HepG2 (cell line): ENCODE data around the gene FLVCR1.
"Not testable (repeated sequence)": the region's sequence is repeated elsewhere in the genome, so short reads cannot be mapped to it uniquely, and the experiment has no call there.

Experiments
- EP300 ChIP-seq, 3 experiments: sonication (generic) in 1 of 3; formaldehyde crosslinking in 1 of 3; IDR thresholded peaks; 2 replicates each; pipeline versions ENCODE4 v1.5.1 to v1.6.1; 2011 to 2020; ENCODE audit warnings: low read depth in 2 of 3, low read length in 2 of 3, borderline replicate concordance in 1 of 3, improper control_type of control experiment in 1 of 3, mild to moderate bottlenecking in 1 of 3, missing genetic modification reagents in 1 of 3, moderate library complexity in 1 of 3
- FOXO1 ChIP-seq: sonication (generic); formaldehyde crosslinking; IDR thresholded peaks from 2 replicates; pipeline ENCODE4 v1.4.0; 2020; ENCODE audit warnings: missing genetic modification reagents
- GABPA ChIP-seq, 2 experiments: IDR thresholded peaks; 2 replicates each; pipeline ENCODE4 v1.6.1; 2011 to 2016; ENCODE audit warnings: low read depth in 2 of 2, low read length in 1 of 2, missing biosample characterization in 1 of 2, missing genetic modification characterization in 1 of 2
- GATAD1 ChIP-seq: IDR thresholded peaks from 2 replicates; pipeline ENCODE4 v1.6.1; 2016; ENCODE audit warnings: missing genetic modification reagents, missing compliant biosample characterization
- KAT7 ChIP-seq: IDR thresholded peaks from 2 replicates; pipeline ENCODE4 v1.6.1; 2018; ENCODE audit warnings: borderline replicate concordance, missing compliant biosample characterization
- RCOR2 ChIP-seq: IDR thresholded peaks from 2 replicates; pipeline ENCODE4 v1.6.1; 2016; ENCODE audit warnings: missing biosample characterization, missing genetic modification reagents
- SETDB1 ChIP-seq: sonication (generic); formaldehyde crosslinking; IDR thresholded peaks from 2 replicates; pipeline ENCODE4 v1.5.1; 2020; ENCODE audit warnings: missing genetic modification reagents, mild to moderate bottlenecking, borderline replicate concordance
- ZFP82 ChIP-seq: sonication (generic); formaldehyde crosslinking; IDR thresholded peaks from 2 replicates; pipeline ENCODE4 v1.5.1; 2020; ENCODE audit warnings: mild to moderate bottlenecking, missing genetic modification reagents, borderline replicate concordance
- ZNF773 ChIP-seq: sonication (generic); formaldehyde crosslinking; IDR thresholded peaks from 2 replicates; pipeline ENCODE4 v1.4.0; 2020; ENCODE audit warnings: missing genetic modification reagents, borderline replicate concordance
- TF ChIP-seq, protein P1 (sequence below): sonication (generic); formaldehyde crosslinking; IDR thresholded peaks from 2 replicates; pipeline ENCODE4 v1.5.0; 2020; ENCODE audit warnings: mild to moderate bottlenecking, missing genetic modification reagents, moderate library complexity
- TF ChIP-seq, protein P2 (sequence below): sonication (generic); formaldehyde crosslinking; IDR thresholded peaks from 2 replicates; pipeline ENCODE4 v1.9.0; 2021; ENCODE audit warnings: missing genetic modification reagents, borderline replicate concordance
- TF ChIP-seq, protein P3 (sequence below): sonication (generic); formaldehyde crosslinking; IDR thresholded peaks from 2 replicates; pipeline ENCODE4 v1.4.0; 2020; ENCODE audit warnings: mild to moderate bottlenecking, missing genetic modification reagents

- not testable (repeated sequence) for TF ChIP-seq GABPA (IDR thresholded peaks at IDR 0.05; ENCODE audit: low read depth, low read length); GABPA (CRISPR knock-in tag; IDR thresholded peaks at IDR 0.05; ENCODE audit: low read depth); EP300 (IDR thresholded peaks at IDR 0.05; ENCODE audit: low read depth in 2 of 2, low read length in 2 of 2); EP300 (CRISPR knock-in tag; IDR thresholded peaks at IDR 0.05; ENCODE audit: borderline replicate concordance); FOXO1 (CRISPR knock-in tag); GATAD1 (CRISPR knock-in tag); SETDB1 (CRISPR knock-in tag); RCOR2 (CRISPR knock-in tag); ZNF773 (CRISPR knock-in tag); ZFP82; KAT7 (CRISPR knock-in tag)
- TF ChIP-seq, protein P1, sequence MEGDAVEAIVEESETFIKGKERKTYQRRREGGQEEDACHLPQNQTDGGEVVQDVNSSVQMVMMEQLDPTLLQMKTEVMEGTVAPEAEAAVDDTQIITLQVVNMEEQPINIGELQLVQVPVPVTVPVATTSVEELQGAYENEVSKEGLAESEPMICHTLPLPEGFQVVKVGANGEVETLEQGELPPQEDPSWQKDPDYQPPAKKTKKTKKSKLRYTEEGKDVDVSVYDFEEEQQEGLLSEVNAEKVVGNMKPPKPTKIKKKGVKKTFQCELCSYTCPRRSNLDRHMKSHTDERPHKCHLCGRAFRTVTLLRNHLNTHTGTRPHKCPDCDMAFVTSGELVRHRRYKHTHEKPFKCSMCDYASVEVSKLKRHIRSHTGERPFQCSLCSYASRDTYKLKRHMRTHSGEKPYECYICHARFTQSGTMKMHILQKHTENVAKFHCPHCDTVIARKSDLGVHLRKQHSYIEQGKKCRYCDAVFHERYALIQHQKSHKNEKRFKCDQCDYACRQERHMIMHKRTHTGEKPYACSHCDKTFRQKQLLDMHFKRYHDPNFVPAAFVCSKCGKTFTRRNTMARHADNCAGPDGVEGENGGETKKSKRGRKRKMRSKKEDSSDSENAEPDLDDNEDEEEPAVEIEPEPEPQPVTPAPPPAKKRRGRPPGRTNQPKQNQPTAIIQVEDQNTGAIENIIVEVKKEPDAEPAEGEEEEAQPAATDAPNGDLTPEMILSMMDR (CRISPR knock-in tag): not testable (repeated sequence)
- TF ChIP-seq, protein P2, sequence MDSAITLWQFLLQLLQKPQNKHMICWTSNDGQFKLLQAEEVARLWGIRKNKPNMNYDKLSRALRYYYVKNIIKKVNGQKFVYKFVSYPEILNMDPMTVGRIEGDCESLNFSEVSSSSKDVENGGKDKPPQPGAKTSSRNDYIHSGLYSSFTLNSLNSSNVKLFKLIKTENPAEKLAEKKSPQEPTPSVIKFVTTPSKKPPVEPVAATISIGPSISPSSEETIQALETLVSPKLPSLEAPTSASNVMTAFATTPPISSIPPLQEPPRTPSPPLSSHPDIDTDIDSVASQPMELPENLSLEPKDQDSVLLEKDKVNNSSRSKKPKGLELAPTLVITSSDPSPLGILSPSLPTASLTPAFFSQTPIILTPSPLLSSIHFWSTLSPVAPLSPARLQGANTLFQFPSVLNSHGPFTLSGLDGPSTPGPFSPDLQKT (CRISPR knock-in tag): not testable (repeated sequence)
- TF ChIP-seq, protein P3, sequence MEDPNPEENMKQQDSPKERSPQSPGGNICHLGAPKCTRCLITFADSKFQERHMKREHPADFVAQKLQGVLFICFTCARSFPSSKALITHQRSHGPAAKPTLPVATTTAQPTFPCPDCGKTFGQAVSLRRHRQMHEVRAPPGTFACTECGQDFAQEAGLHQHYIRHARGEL (CRISPR knock-in tag): not testable (repeated sequence)
These were observed 50.0 kb downstream of the FLVCR1 start for GRCh38 chr1:212908071-212908470.
